Activated CD4-positive, alpha-beta T cell treated with anti-CD3 and anti-CD28 coated beads, Interleukin-2, amount 10 ng/mL, durations not matched to agents 24 days and 14 days (primary cell): ENCODE measurements around the gene ZNF431. TPM values are rescaled to one million over a fixed set of nuclear protein-coding genes. Genes with fewer than 3 reads are reported as not detected.
"Not testable (repeated sequence)": the region's sequence is repeated elsewhere in the genome, so short reads cannot be mapped to it uniquely, and the experiment has no call there.

Source experiments
- DNase-seq: peaks from one replicate; pipeline ENCODE4 v3.0.0; 2022
- H3K27ac Mint-ChIP-seq: one replicate; pipeline ENCODE4 v1.8.0; 2022; ENCODE audit warnings: mild to moderate bottlenecking, mixed read lengths
- H3K27me3 Mint-ChIP-seq: one replicate; pipeline ENCODE4 v1.8.0; 2022; ENCODE audit warnings: mixed read lengths
- H3K36me3 Mint-ChIP-seq: one replicate; pipeline ENCODE4 v1.8.0; 2022; ENCODE audit warnings: low read depth, mild to moderate bottlenecking, mixed read lengths
- H3K4me1 Mint-ChIP-seq: one replicate; pipeline ENCODE4 v1.8.0; 2021; ENCODE audit warnings: mixed read lengths
- H3K4me3 Mint-ChIP-seq: one replicate; pipeline ENCODE4 v1.8.0; 2022; ENCODE audit warnings: mild to moderate bottlenecking, moderate library complexity, mixed read lengths
- H3K9me3 Mint-ChIP-seq: one replicate; pipeline ENCODE4 v1.8.0; 2021; ENCODE audit warnings: mixed read lengths
- intact Hi-C: fragments of 100-400 bp; cut with micrococcal nuclease; formaldehyde crosslinking; loops from one replicate; pipeline ENCODE4 v1.15.1; 2023
- total RNA-seq: library from RNA; stranded (reverse); gene quantifications from 2 replicates; pipeline ENCODE4 v1.2.3, GENCODE V29; 2022

Gene ZNF431
- total RNA-seq, 1 donor from 2014 or later = 14.2 TPM

- Mint-ChIP-seq H3K4me3 (no peak overlapping the region), H3K27me3 (no peaks in the 10 kb centered on the region)
Measured at GRCh38 chr19:21166436-21166835, 24.6 kb downstream of the ZNF431 start.

DNA sequence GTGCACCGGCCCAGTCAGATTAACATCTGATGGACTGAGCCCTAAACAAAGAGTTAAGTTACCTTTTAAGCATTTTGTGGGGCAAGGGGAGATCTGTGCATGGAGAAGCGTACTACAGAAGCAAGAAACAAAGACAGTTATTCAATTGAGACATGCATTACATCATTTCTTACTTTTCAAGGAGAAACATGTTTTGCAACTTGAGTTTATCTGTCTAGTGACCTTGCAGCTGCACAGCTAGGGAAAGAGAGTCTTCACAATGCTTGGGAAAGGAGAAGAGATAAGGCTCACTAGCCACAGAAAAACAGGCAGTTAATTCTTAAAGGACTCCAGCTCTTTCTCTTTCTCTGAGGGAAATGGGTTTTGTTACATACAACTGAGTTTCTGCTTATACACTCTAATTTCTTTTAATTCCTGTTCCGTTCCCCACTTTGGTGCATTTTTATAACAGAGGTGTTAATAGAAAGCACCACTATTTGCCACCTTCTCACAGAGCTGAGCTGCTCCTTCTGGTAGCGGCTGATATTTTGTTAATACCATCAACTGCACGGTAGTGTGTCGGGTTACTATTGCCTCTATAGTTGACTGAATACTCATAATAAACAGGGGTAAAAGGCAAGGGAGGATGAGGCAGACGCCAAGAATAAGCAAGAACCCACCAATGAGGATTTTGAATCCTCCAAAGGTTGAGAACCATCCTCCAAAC, 55.9 kb downstream of the ZNF431 start:
- Mint-ChIP-seq H3K27ac (no peak overlapping the region), H3K9me3 (peaks cover 18% of the 10 kb centered on the region), H3K4me1 (no peaks in the 10 kb centered on the region), H3K4me3 (no peak overlapping the region), H3K27me3 (no peaks in the 10 kb centered on the region), H3K36me3 (no peaks in the 10 kb centered on the region)
- intact Hi-C loops = no loop called here
- no peak for DNase-seq

More at GRCh38 chr19:21166436-21166835, 24.6 kb downstream of the ZNF431 start:
- intact Hi-C loops = no loop called here
- Mint-ChIP-seq H3K36me3 (peaks cover 78% of the 10 kb centered on the region), H3K9me3 (peaks cover 11% of the 10 kb centered on the region), H3K27ac (no peak overlapping the region), H3K4me1 (no peaks in the 10 kb centered on the region)
- DNase-seq = no peak

GRCh38 chr19:21202865-21203494, 61.1 kb downstream of the ZNF431 start:
- Mint-ChIP-seq H3K4me1 (no peaks in the 10 kb centered on the region), H3K9me3 (peaks cover 34% of the 10 kb centered on the region)

DNA sequence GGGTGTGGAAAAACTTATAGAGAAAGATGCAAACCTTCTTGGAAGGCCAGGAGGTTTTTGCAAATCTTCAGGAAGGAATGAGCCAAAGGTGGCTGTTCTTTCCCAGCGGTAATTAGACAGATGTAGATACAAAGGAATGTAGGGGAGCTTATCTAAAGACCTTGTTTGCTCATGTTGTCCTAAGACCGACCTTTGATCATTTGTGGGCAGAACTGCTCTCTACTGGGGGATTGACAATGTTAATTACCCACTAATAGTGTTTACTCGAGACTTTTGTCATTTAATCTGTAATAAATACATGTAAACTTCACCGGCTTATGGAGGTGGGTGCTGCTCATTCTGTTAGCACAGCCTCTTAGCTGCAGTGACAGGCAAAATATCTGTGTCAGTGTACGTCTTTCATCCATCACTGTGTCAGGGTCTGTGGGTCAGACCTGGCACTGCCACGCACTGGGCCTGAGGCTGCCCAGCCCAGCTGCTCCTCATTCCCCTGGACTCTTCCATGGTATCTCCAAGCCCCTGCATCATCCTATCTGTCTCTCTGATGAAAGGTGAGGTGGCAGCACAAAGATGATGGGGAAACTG, 68.3 kb downstream of the ZNF431 start:
- no peak for DNase-seq
- Mint-ChIP-seq H3K4me1 (no peaks in the 10 kb centered on the region), H3K4me3 (no peak overlapping the region), H3K27ac (no peak overlapping the region), H3K27me3 (no peaks in the 10 kb centered on the region), H3K36me3 (no peaks in the 10 kb centered on the region), H3K9me3 (peaks cover 22% of the 10 kb centered on the region)
- intact Hi-C loops = no loop called here

More at GRCh38 chr19:21202865-21203494, 61.1 kb downstream of the ZNF431 start:
- DNase-seq = peak; percentile 70
- Mint-ChIP-seq H3K36me3 (no peaks in the 10 kb centered on the region), H3K27me3 (no peaks in the 10 kb centered on the region), H3K27ac (no peak overlapping the region), H3K4me3 (no peak overlapping the region)
- intact Hi-C loops = no loop called here

GRCh38 chr19:21221693-21222092, 79.9 kb downstream of the ZNF431 start:
- intact Hi-C loops = no loop called here
- H3K4me1 Mint-ChIP-seq = no peaks in the 10 kb centered on the region
- no peaks in the 10 kb centered on the region for H3K27me3 Mint-ChIP-seq
- H3K4me3 Mint-ChIP-seq = no peak overlapping the region
- no peak overlapping the region for H3K27ac Mint-ChIP-seq
- no peak for DNase-seq
- peaks cover 11% of the 10 kb centered on the region for H3K9me3 Mint-ChIP-seq
- H3K36me3 Mint-ChIP-seq = no peaks in the 10 kb centered on the region

DNA sequence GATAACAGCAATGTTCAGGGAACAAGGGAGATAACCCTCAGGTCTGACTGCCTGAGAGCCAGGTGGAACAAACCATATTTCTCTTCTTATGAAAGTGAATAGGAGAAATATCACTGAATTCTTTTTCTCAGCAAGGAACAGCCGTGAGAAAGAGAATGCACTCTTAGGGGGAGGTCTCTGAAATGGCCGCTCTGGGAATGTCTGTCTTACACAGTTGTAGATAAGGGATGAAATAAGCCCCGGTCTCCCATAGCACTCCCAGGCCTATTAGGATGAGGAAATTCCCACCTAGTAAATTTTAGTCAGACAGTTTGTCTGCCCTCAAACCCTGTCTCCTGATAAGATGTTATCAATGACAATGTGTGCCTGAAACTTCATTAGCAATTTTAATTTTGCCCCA, 88.1 kb downstream of the ZNF431 start:
- DNase-seq, H3K36me3 Mint-ChIP-seq, H3K27me3 Mint-ChIP-seq, H3K4me3 Mint-ChIP-seq, H3K4me1 Mint-ChIP-seq, H3K27ac Mint-ChIP-seq, intact Hi-C loops: not testable (repeated sequence)
- peaks cover 30% of the 10 kb centered on the region for H3K9me3 Mint-ChIP-seq

DNA sequence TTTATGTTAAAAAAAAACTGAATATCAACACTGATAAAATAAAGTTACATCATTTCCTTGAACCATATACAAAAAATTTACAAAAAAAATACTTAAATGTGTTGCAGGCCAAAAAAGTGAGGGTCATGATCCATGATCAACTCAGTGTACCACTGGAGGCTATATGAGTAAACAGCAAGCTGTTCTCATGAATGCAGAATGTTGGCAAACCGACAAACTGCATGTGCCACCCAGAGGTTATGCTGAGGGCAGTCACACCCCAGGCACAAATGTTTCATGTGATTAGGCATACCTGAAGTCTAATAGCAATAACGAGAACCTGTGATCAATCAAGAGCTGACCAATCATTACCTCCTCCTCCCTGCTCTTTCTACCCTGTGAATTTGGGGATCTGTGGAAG, 91.9 kb downstream of the ZNF431 start:
- intact Hi-C loops = no loop called here
- Mint-ChIP-seq H3K27me3 (no peaks in the 10 kb centered on the region), H3K36me3 (no peaks in the 10 kb centered on the region)

GRCh38 chr19:21236751-21237150, 94.9 kb downstream of the ZNF431 start:
- H3K27me3 Mint-ChIP-seq, H3K4me1 Mint-ChIP-seq, H3K36me3 Mint-ChIP-seq, intact Hi-C loops, DNase-seq, H3K27ac Mint-ChIP-seq, H3K4me3 Mint-ChIP-seq: not testable (repeated sequence)
- peaks cover 23% of the 10 kb centered on the region for H3K9me3 Mint-ChIP-seq

More for the DNA sequence above, 91.9 kb downstream of the ZNF431 start:
- Mint-ChIP-seq H3K27ac (no peak overlapping the region), H3K9me3 (peaks cover 31% of the 10 kb centered on the region), H3K4me1 (no peaks in the 10 kb centered on the region), H3K4me3 (no peak overlapping the region)
- no peak for DNase-seq

GRCh38 chr19:21238670-21239069, 96.8 kb downstream of the ZNF431 start:
- Mint-ChIP-seq H3K4me1 (no peaks in the 10 kb centered on the region), H3K27me3 (no peaks in the 10 kb centered on the region), H3K36me3 (no peaks in the 10 kb centered on the region), H3K4me3 (no peak overlapping the region), H3K9me3 (peaks cover 18% of the 10 kb centered on the region), H3K27ac (no peak overlapping the region)
- intact Hi-C loops = no loop called here
- no peak for DNase-seq

Other genes with a start within 250 kb of the ZNF431 start
- 9.9 and 11.9 TPM in 2 replicates for gene ZNF85, start 218.8 kb upstream of the ZNF431 start, total RNA-seq
- gene ZNF430, start 121.4 kb upstream of the ZNF431 start, total RNA-seq = 21.6 and 25.1 TPM in 2 replicates
- gene ZNF714, start 59.8 kb upstream of the ZNF431 start, total RNA-seq = 18.8 and 20.4 TPM in 2 replicates
- 10.1 TPM in 2 replicates for gene ZNF708, start 187.4 kb downstream of the ZNF431 start, total RNA-seq
- gene ZNF738, start 217.0 kb downstream of the ZNF431 start, total RNA-seq = 11.5 and 11.8 TPM in 2 replicates